Endothelial cell of umbilical vein (primary cell): ENCODE data around the gene UBL5. TPM values are rescaled to one million over a fixed set of nuclear protein-coding genes. Genes with fewer than 3 reads are reported as not detected.

Source experiments
- BruUV-seq: library from RNA; stranded (reverse); fragments of 400-500 nt; replicated peaks from 2 replicates; lab custom pipeline; 2021; lab: Mats Ljungman, UMichigan
- CTCF ChIA-PET: fragments of 300-600, 350-600 bp; sonication (Branson Sonifier 250); formaldehyde crosslinking; loops from one replicate; lab custom pipeline; 2021; ENCODE audit warnings: antibody characterized with exemption, inconsistent platforms; lab: Charles Lee
- POLR2A ChIA-PET: fragments of 300-600, 350-600 bp; sonication (Branson Sonifier 250); formaldehyde crosslinking; loops from one replicate; lab custom pipeline; 2021; ENCODE audit warnings: antibody characterized with exemption, inconsistent platforms; lab: Charles Lee
- DNase-seq: peaks from one replicate; pipeline ENCODE4 v3.0.0-alpha.2; 2011; ENCODE audit warnings: low read depth, low spot score
- FAIRE-seq: peaks from 2 replicates; lab custom pipeline; 2011; peaks lifted over from hg19 to GRCh38; lab: Jason Lieb, UNC
- H2AFZ ChIP-seq: 2 replicates; pipeline ENCODE4 v1.6.0; 2012; ENCODE audit warnings: low read depth, low read length, control low read depth, inconsistent platforms
- H3K27ac ChIP-seq: 2 replicates; pipeline ENCODE4 v1.5.1; 2011; ENCODE audit warnings: low read depth, mild to moderate bottlenecking, control low read depth, low read length, moderate library complexity; ENCODE audit not compliant: insufficient read depth
- H3K27me3 ChIP-seq, 2 experiments: 2 replicates each; pipeline versions ENCODE4 v1.6.0 to v1.6.1; 2011; ENCODE audit warnings: low read length in 2 of 2, mixed read lengths in 1 of 2; ENCODE audit not compliant: control insufficient read depth in 2 of 2, insufficient read depth in 2 of 2
- H3K36me3 ChIP-seq, 2 experiments: 2 replicates in 1 of 2; 3 replicates in 1 of 2; pipeline ENCODE4 v1.5.1; 2011; ENCODE audit warnings: low read length in 2 of 2, mild to moderate bottlenecking in 1 of 2, moderate library complexity in 1 of 2; ENCODE audit not compliant: control insufficient read depth in 2 of 2, insufficient read depth in 2 of 2; ENCODE audit errors: extremely low read depth in 1 of 2
- H3K4me1 ChIP-seq: 3 replicates; pipeline ENCODE4 v1.5.1; 2011; ENCODE audit warnings: mild to moderate bottlenecking, low read length; ENCODE audit not compliant: control insufficient read depth, insufficient read depth; ENCODE audit errors: extremely low read depth
- H3K4me2 ChIP-seq: 2 replicates; pipeline ENCODE4 v1.6.1; 2011; ENCODE audit warnings: low read length, control low read depth, mixed read lengths; ENCODE audit not compliant: insufficient read depth
- H3K4me3 ChIP-seq, 3 experiments: fragments of 200-600 bp in 1 of 3; sonication (generic), shearing (Covaris generic) in 1 of 3; replicated peaks in 1 of 3; 2 replicates each; pipeline ENCODE4 v1.5.1; 2011 to 2016; ENCODE audit warnings: control low read depth in 3 of 3, low read length in 3 of 3, mild to moderate bottlenecking in 2 of 3, inconsistent platforms in 1 of 3, low read depth in 1 of 3, moderate library complexity in 1 of 3; ENCODE audit not compliant: insufficient read depth in 1 of 3
- H3K79me2 ChIP-seq: 2 replicates; pipeline ENCODE4 v1.6.0; 2012; ENCODE audit warnings: low read length, inconsistent platforms; ENCODE audit not compliant: control insufficient read depth, insufficient read depth
- H3K9ac ChIP-seq: replicated peaks from 2 replicates; pipeline ENCODE3; 2011; ENCODE audit warnings: low read length, control low read depth; ENCODE audit not compliant: insufficient read depth; ENCODE audit errors: extremely low read depth
- H3K9me1 ChIP-seq: replicated peaks from 3 replicates; pipeline ENCODE4 v1.6.0; 2011; ENCODE audit warnings: mild to moderate bottlenecking, low read length; ENCODE audit not compliant: control insufficient read depth, insufficient read depth; ENCODE audit errors: extremely low read depth
- H3K9me3 ChIP-seq: replicated peaks from 2 replicates; pipeline ENCODE4 v1.5.1; 2012; ENCODE audit warnings: low read length, inconsistent platforms; ENCODE audit not compliant: control insufficient read depth, insufficient read depth
- H4K20me1 ChIP-seq: replicated peaks from 2 replicates; pipeline ENCODE3; 2011; ENCODE audit warnings: mild to moderate bottlenecking, low read length; ENCODE audit not compliant: control insufficient read depth, insufficient read depth; ENCODE audit errors: extremely low read depth
- EZH2 ChIP-seq: IDR thresholded peaks from 2 replicates; pipeline ENCODE4 v1.6.1; 2012; ENCODE audit warnings: borderline replicate concordance, low read depth, mild to moderate bottlenecking, moderate library complexity, low read length, inconsistent platforms; ENCODE audit not compliant: severe bottlenecking
- FOS ChIP-seq: IDR thresholded peaks from 2 replicates; pipeline ENCODE4 v1.6.1; 2011; ENCODE audit warnings: mild to moderate bottlenecking, low read length, moderate library complexity, borderline replicate concordance; ENCODE audit not compliant: insufficient read depth
- GATA2 ChIP-seq: IDR thresholded peaks from 2 replicates; pipeline ENCODE4 v1.7.0; 2011; ENCODE audit warnings: low read depth, mild to moderate bottlenecking, moderate library complexity, mixed read lengths, low read length; ENCODE audit not compliant: insufficient read length, insufficient read depth
- JUN ChIP-seq: IDR thresholded peaks from 2 replicates; pipeline ENCODE4 v1.6.1; 2011; ENCODE audit warnings: borderline replicate concordance, low read depth; ENCODE audit not compliant: insufficient read length, insufficient read depth
- MYC ChIP-seq: IDR thresholded peaks from one replicate; pipeline ENCODE4 v1.6.1; 2011; ENCODE audit warnings: mild to moderate bottlenecking, low read depth, low read length
- POLR2A ChIP-seq: IDR thresholded peaks from 2 replicates; pipeline ENCODE4 v1.6.1; 2012; ENCODE audit warnings: low read depth, mild to moderate bottlenecking, control low read depth, low read length
- POLR2AphosphoS5 ChIP-seq: IDR thresholded peaks from 2 replicates; pipeline ENCODE4 v1.6.1; 2012; ENCODE audit warnings: low read depth, mild to moderate bottlenecking, control low read depth, low read length, moderate library complexity; ENCODE audit not compliant: insufficient read depth
- dilution Hi-C: fragments of 300-500 bp; cut with MboI; formaldehyde crosslinking; loops from one replicate; pipeline ENCODE4 v1.15.0; 2019; ENCODE audit warnings: low sequenced_read_pairs; ENCODE audit not compliant: extremely low pct_ligation_motif_present
- intact Hi-C: fragments of 100-400 bp; cut with micrococcal nuclease; formaldehyde crosslinking; loops from one replicate; pipeline ENCODE4 v1.10.0; 2022
- polyA plus RNA-seq, 4 experiments: library from polyadenylated mRNA; depleted of rRNA in 3 of 4; stranded (reverse) in 3 of 4; unstranded in 1 of 4; fragments of >200 nt; gene quantifications; 2 replicates each; pipeline versions ENCODE4 v1.2.1 to v1.2.3, GENCODE V29; 2011 to 2012; ENCODE audit warnings: missing spikeins in 1 of 4
- total RNA-seq: library from RNA; stranded (reverse); gene quantifications from 2 replicates; pipeline ENCODE4 v1.2.3, GENCODE V29; 2021
- TF ChIP-seq, protein P1 (sequence below): IDR thresholded peaks from 2 replicates; pipeline ENCODE4 v1.6.1; 2011; ENCODE audit not compliant: insufficient read depth, insufficient read length
- TF ChIP-seq, protein P2 (sequence below), 2 donors: IDR thresholded peaks; 1 replicate in 1 of 2; 2 replicates in 1 of 2; pipeline ENCODE4 v1.5.1; 2011; ENCODE audit warnings: low read length in 2 of 2, mild to moderate bottlenecking in 2 of 2, moderate library complexity in 2 of 2, control low read depth in 1 of 2, inconsistent platforms in 1 of 2, low read depth in 1 of 2; ENCODE audit not compliant: insufficient read depth in 1 of 2; ENCODE audit errors: extremely low read depth in 1 of 2

The UBL5 gene
- total and polyA plus RNA-seq, 2 donors (not counting 3 experiments of a cell fraction or from before 2014, with no cell fraction given) = 351 to 1,226 TPM

DNA sequence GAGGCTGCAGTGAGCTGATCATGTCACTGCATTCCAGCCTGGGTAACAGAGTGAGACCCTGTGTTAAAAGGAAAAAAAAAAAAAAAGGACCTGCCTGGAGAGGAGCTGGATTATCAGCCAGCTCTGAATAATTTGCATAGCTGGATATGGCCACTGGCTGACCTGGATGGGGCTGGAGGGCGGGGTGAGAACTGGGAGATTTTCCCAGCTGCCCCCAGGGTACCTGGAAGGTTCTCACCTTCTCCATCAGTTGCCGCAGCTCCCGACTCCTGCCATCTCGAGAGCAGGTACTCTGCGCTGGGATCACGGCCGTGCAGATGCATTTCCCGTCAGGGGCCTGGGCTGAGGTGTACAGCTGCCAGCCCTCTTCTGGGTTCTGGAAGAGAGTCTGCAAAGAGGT, 32.7 kb downstream of the UBL5 start:
- Histone ChIP-seq H3K27ac (no peak overlapping the region), H3K4me1 (peaks cover 5% of the 10 kb centered on the region), H4K20me1 (no peaks in the 10 kb centered on the region), H3K36me3 (no peaks in the 10 kb centered on the region), H3K27me3 (no peaks in the 10 kb centered on the region), H3K4me2 (no peak overlapping the region), H3K9me1 (no peaks in the 10 kb centered on the region), H3K9me3 (no peaks in the 10 kb centered on the region), H3K79me2 (no peaks in the 10 kb centered on the region), H3K9ac (no peak overlapping the region), H3K4me3 (no peak overlapping the region), H2AFZ (no peak overlapping the region)
- dilution Hi-C loops (no loop called here), intact Hi-C loops (no loop called here)
- ChIA-PET POLR2A (interaction anchor here (0.5 kb wide), 1 partner anchor 836 kb away, joined by 3 read pairs; no protein-coding TSS in a partner anchor), CTCF (no interaction called here)
- DNase-seq (no peak), FAIRE-seq (no peak)
- no TSS peak for BruUV-seq
- TF ChIP-seq POLR2AphosphoS5 = no peak
- TF ChIP-seq GATA2 = no peak
- no peak for TF ChIP-seq JUN
- TF ChIP-seq, protein P1, sequence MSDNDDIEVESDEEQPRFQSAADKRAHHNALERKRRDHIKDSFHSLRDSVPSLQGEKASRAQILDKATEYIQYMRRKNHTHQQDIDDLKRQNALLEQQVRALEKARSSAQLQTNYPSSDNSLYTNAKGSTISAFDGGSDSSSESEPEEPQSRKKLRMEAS = no peak
- no peak for TF ChIP-seq POLR2A
- no peak for TF ChIP-seq MYC
- TF ChIP-seq EZH2 = no peak
- TF ChIP-seq, protein P2, sequence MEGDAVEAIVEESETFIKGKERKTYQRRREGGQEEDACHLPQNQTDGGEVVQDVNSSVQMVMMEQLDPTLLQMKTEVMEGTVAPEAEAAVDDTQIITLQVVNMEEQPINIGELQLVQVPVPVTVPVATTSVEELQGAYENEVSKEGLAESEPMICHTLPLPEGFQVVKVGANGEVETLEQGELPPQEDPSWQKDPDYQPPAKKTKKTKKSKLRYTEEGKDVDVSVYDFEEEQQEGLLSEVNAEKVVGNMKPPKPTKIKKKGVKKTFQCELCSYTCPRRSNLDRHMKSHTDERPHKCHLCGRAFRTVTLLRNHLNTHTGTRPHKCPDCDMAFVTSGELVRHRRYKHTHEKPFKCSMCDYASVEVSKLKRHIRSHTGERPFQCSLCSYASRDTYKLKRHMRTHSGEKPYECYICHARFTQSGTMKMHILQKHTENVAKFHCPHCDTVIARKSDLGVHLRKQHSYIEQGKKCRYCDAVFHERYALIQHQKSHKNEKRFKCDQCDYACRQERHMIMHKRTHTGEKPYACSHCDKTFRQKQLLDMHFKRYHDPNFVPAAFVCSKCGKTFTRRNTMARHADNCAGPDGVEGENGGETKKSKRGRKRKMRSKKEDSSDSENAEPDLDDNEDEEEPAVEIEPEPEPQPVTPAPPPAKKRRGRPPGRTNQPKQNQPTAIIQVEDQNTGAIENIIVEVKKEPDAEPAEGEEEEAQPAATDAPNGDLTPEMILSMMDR (IDR thresholded peaks at IDR 0.05; ENCODE audit: extremely low read depth in 1 of 2, insufficient read depth in 1 of 2, low read depth in 1 of 2, low read length in 2 of 2) = no peak
- no peak for TF ChIP-seq FOS
